ENCODE data around the gene LHX3.

Gene LHX3

DNA sequence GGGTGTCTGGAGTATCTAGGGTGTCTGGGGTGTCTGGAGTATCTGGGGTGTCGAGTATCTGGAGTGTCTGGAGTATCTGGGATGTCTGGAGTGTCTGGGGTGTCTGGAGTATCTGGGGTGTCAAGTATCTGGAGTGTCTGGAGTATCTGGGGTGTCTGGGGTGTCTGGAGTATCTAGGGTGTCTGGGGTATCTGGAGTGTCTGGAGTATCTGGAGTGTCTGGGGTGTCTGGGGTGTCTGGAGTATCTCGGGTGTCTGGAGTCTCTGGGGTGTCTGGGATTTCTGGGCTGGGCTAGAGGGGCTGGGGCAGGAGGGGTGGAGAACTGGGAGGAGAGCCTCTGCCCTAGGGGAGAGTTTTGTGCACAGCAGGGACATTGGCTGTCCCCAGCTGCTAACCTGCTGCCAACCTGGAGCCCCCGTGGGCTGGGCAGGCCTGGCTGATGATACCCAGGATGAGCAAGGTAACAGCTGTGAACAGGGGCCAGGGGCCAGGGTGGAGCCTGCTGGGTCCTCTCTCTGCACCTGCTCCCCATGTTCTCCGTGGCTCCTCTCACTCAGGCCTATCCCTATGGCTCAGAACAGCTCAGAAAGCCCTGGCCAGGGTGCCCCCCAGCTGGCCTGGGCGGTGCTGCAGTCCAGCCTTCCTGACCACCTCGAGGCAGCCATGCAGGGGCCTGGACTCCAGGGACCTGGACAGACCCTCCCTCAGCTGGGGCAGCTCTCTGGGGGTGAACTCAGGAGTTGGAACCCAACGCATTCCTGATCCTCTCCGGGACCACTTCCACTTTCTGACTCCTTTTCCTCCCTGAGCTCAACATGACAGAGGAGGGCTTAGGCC, 29.9 kb downstream of the LHX3 start:
- DNase-seq = no peak

DNA sequence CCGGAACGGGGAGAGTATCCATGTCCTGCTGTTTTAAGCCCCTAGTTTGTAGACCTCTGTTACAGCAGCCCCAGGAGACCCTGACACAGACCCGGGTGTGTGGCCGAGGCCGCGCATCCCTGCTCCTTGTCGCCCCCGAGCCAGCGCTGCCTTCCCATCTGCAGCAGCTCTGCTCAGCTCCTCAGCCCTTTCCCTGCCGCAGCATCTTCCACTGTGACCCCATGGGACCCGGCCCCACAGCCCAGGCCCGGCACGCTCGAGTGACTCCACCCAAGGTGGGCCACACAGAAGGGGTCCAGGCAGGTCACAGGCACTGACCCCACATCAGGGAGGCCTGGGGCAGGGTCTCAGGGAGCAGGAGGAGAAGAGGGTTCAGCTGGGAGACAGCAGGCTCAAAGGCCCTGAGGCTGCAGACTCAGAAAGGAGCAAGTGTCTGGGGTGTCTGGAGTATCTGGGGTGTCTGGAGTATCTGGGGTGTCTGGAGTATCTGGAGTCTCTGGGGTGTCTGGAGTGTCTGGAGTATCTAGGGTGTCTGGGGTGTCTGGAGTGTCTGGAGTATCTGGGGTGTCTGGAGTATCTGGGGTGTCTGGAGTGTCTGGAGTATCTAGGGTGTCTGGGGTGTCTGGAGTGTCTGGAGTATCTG, 31.2 kb downstream of the LHX3 start:
- no peak for DNase-seq

GRCh38 chr9:136172412-136173079, 32.4 kb downstream of the LHX3 start:
- no peak for DNase-seq

DNA sequence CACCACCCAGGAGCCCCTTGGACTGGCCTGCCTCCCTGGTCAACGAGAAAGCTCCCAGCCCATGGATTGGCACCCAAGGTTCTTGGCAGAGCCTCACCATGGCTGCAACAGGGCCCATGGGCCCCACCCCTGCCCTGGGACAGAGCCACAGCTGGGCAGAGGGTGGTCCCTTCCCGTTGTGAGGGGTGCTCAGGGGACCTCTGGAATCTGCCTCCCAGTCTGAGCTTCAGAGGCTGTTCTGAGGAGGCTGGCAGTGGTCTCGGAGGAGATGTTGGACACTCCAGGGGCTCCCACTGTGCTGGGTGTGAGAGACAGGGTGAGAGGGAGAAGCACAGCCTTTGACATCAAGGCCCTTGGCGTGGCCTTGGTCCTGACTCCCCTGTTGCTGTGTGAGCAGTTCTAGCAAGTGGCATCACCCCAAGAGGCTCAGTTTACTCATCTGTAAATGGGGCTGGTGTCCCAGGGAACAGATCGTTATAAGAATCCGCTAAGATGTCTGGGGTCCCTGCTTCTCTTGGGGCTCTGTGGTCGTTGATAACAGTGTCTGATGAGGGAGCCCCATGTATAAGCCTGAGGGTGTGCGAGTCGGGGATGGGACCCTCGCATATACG, 33.0 kb downstream of the LHX3 start:
- no peak for DNase-seq

- DNase-seq = peak; percentile 63
These were observed 33.7 kb downstream of the LHX3 start for GRCh38 chr9:136171009-136171800.

DNA sequence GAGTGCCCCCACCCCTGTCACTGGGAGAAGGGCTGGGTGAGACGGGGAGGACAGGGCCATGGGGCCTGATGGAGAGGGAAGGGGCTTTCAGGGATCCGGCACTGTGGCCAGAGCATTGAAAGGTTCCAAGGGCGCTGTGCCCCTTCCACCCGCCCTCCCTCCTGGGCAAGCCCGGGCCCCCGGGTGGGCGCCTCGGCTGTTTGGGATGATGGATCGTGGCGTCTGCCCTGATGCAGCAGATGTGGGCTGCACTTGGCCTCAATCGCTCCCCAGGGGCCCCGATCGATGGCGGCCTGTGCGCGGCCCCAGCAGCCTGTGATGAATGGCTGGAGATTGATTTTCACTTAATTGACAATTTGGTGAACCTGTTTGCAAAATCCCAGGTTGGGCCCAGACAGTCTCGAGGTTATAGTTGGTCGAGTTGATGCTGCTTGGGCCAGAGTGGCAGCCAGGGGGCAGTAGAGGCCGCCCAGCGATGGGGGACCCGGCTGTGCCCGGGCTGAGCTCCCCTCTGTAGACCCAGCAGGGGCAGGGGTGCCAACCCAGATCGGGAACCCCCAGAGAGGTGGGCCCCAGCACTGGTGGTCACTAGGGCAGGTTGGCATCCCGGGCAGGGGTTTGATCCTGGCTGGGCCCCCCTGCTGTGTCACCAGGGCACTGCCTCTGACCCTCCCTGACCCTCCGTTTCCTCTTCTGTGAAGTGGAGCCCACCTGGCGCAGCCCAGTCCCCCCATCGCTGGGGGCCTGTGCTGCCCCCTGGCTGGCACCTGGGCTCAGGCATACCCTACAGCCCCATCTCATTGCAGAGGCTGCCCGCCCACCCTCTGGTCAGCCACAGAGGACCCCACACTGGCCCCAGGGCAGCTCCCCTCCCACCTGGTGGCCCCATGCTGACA, 34.7 kb downstream of the LHX3 start:
- no peak for DNase-seq

- DNase-seq = no peak
These were observed 35.4 kb downstream of the LHX3 start for GRCh38 chr9:136169495-136169894.

GRCh38 chr9:136163248-136163850, 41.6 kb downstream of the LHX3 start:
- no peak for DNase-seq

DNA sequence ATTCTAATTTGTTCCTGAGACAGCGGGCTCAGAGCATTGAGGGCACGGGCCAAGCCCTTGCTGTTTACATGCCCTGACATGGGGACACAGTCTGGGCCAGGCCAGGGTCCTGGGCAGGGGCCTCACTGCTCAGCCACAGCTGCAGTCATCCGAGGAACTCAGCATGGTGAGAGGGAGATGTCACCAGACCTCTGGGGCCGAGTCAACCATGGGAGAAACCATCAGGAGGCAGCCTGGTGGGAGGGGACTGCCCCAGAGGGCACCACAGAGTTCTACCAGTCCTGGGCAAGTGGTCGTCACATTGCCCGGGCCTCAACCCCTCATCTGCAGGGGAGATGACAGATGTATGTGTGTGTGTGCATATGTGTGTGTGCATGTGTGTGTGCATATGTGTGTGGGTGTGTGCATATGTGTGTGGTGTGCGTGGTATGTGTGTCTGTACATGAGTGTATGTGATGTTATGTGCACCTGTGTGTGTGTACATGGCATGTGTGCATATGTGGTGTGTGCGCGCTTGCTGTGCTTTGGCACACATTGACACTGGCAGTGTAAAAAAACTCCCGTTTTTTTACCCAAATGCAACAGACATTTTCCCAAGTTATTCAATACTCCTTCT, 43.8 kb downstream of the LHX3 start:
- no peak for DNase-seq

GRCh38 chr9:136160381-136160841, 44.5 kb downstream of the LHX3 start:
- DNase-seq = peak; percentile 61

- DNase-seq = no peak
These were observed 45.1 kb downstream of the LHX3 start for GRCh38 chr9:136159851-136160250.

GRCh38 chr9:136157477-136158265, 47.3 kb downstream of the LHX3 start:
- DNase-seq = no peak

GRCh38 chr9:136156209-136157120, 48.5 kb downstream of the LHX3 start:
- no peak for DNase-seq

- no peak for DNase-seq
These were observed 49.4 kb downstream of the LHX3 start for GRCh38 chr9:136155576-136155975.

- DNase-seq = no peak
These were observed 50.0 kb downstream of the LHX3 start for GRCh38 chr9:136154943-136155342.

DNA sequence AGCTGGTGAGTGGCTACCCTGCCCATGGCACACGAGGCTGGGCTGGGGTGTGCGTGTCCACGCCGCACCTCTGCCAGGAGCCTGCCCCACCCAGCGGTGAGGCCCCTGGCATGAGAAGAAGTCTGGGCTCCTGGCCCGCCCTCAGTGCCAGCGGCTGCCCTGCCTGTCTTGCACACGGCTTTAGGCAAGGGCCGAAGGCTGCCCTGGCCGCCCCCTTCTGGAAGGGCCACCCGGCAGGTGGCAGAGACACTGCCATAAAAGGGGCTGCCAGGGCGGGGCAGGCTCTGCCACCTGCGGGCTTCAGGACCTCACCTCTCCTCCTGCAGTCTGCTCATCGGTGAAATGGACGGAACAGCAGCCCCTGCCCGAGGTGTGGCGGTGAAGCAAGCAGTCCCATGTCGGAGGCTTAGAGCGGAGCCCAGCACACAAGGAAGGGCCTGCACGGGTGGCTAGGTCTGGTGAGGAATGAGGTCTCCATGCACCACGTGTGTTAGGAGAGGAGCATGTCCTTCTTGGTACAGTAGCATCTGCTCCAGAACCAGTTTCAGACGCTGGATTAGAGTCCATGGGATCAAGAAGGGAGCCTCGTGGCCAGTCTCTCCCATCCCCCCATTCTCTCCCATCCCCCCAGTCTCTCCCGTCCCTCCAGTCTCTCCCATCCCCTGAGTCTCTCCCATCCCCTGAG, 51.4 kb downstream of the LHX3 start:
- DNase-seq = no peak

- no peak for DNase-seq
These were observed 52.0 kb downstream of the LHX3 start for GRCh38 chr9:136152931-136153330.

DNA sequence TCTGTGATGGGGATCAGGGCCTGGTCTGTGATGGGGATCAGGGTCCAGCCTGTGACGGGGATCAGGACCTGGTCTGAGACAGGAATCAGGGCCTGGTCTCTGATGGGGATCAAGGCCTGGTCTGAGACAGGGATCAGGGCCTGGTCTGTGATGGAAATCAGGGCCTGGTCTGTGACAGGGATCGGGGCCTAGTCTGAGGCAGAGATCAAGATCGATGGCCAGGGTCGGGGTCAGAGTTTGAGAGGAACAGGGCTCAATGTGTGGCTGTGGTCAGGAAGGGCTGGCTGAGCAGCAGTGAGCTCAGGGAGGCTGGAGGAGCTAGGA, 52.4 kb downstream of the LHX3 start:
- DNase-seq = no peak

Data from NCI-H2107 (cell line).